Measurements from ENCODE around the gene ISG20L2. TPM values are rescaled to one million over a fixed set of nuclear protein-coding genes. Genes with fewer than 3 reads are reported as not detected.

Gene ISG20L2
- total and polyA plus RNA-seq, 7 donors = 12.0 to 23.4 (median 17.0) TPM

- Histone ChIP-seq H3K27me3 (no peaks in the 10 kb centered on the region), H3K4me1 (peaks cover 0 to 28% (median 23%) of the 10 kb centered on the region in 4 donors), H3K36me3 (no peaks in the 10 kb centered on the region), H3K9me3 (no peaks in the 10 kb centered on the region), H3K27ac (no peak overlapping the region), H3K4me3 (no peak overlapping the region)
- DNase-seq = no peak
- intact Hi-C loops (cut with DNase I) = no loop called here
- no peak for TF ChIP-seq CTCF (IDR thresholded peaks at IDR 0.05)
- TF ChIP-seq POLR2A (IDR thresholded peaks at IDR 0.05) = no peak
- no peak for TF ChIP-seq EP300 (IDR thresholded peaks at IDR 0.05)
- TF ChIP-seq POLR2AphosphoS5 (IDR thresholded peaks at IDR 0.05) = no peak
- WGBS, 2 donors = 85 to 88% methylated on average over 8 of the region's 8 CpGs
These were observed 25.7 kb upstream of the ISG20L2 start for GRCh38 chr1:156754219-156754618.

GRCh38 chr1:156752843-156753482 lies 24.4 kb upstream of the ISG20L2 start:
- peak overlapping the region; percentile 96 to 100 (median 98) for H3K27ac ChIP-seq
- peak overlapping the region in 1 of 4 donors; percentile 99 for H3K4me3 ChIP-seq
- 19 to 30% methylated on average over 1 of the region's 1 CpG for WGBS, 2 donors
- TF ChIP-seq CTCF (IDR thresholded peaks at IDR 0.05) = no peak
- no peaks in the 10 kb centered on the region for H3K36me3 ChIP-seq
- H3K9me3 ChIP-seq = no peaks in the 10 kb centered on the region
- no peaks in the 10 kb centered on the region for H3K27me3 ChIP-seq
- H3K4me1 ChIP-seq = peaks cover 0 to 41% (median 35%) of the 10 kb centered on the region in 4 donors
- DNase-seq = no peak
- intact Hi-C loops (cut with DNase I) = no loop called here

- intact Hi-C loops (cut with DNase I) = loop anchor here (2.0 kb wide), 1 partner anchor 15 kb away; the partner anchor contains the start of gene PRCC
- peak; percentile 99 for DNase-seq
- Histone ChIP-seq H3K27ac (peak overlapping the region; percentile 96 to 100 (median 98)), H3K9me3 (no peaks in the 10 kb centered on the region), H3K27me3 (no peaks in the 10 kb centered on the region), H3K36me3 (no peaks in the 10 kb centered on the region), H3K4me3 (peak overlapping the region; percentile 98 to 100 (median 99)), H3K4me1 (peaks cover 0 to 49% (median 43%) of the 10 kb centered on the region in 4 donors)
- 0% methylated on average over 67 to 68 of the region's 68 CpGs for WGBS, 2 donors
- TF ChIP-seq POLR2A (IDR thresholded peaks at IDR 0.05) (peak; percentile 27 to 37), CTCF (IDR thresholded peaks at IDR 0.05) (no peak), POLR2AphosphoS5 (IDR thresholded peaks at IDR 0.05) (peak; percentile 61 to 88 (median 77)), EP300 (IDR thresholded peaks at IDR 0.05) (peak in 1 of 4 donors; percentile 81)
These were observed 23.4 kb upstream of the ISG20L2 start for GRCh38 chr1:156751757-156752481.

GRCh38 chr1:156751451-156751756 lies 22.8 kb upstream of the ISG20L2 start, which contains the start of gene HDGF:
HDGF (minus strand) TSS chr1:156751675; CDS start chr1:156751429, 246 bp downstream.
- Histone ChIP-seq H3K27me3 (no peaks in the 10 kb centered on the region), H3K4me1 (peaks cover 0 to 52% (median 46%) of the 10 kb centered on the region in 4 donors), H3K4me3 (peak within 1 kb of the TSS; percentile 98 to 100 (median 99)), H3K9me3 (no peaks in the 10 kb centered on the region), H3K27ac (peak within 1 kb of the TSS; percentile 96 to 100 (median 98)), H3K36me3 (no peaks in the 10 kb centered on the region)
- intact Hi-C loops (cut with DNase I) = loop anchor here (2.0 kb wide), 1 partner anchor 15 kb away; the partner anchor contains the start of gene PRCC
- WGBS, 2 donors = 0 to 1% methylated on average over 48 of the region's 48 CpGs
- DNase-seq = no peak
- TF ChIP-seq CTCF (IDR thresholded peaks at IDR 0.05) = no peak
- no peak for TF ChIP-seq POLR2AphosphoS5 (IDR thresholded peaks at IDR 0.05)
- TF ChIP-seq POLR2A (IDR thresholded peaks at IDR 0.05) = no peak
- TF ChIP-seq EP300 (IDR thresholded peaks at IDR 0.05) = no peak
